NCI-H2081 treated with DMSO at 0.1 percent for 48 hours (cell line): ENCODE measurements around the gene NOX5.

Experiments used
- DNase-seq: peaks from one replicate; lab custom pipeline; 2025; lab: John Stamatoyannopoulos, UW

The NOX5 gene

GRCh38 chr15:69025320-69025719 is 10.8 kb downstream of the NOX5 start:
- no peak for DNase-seq

DNA sequence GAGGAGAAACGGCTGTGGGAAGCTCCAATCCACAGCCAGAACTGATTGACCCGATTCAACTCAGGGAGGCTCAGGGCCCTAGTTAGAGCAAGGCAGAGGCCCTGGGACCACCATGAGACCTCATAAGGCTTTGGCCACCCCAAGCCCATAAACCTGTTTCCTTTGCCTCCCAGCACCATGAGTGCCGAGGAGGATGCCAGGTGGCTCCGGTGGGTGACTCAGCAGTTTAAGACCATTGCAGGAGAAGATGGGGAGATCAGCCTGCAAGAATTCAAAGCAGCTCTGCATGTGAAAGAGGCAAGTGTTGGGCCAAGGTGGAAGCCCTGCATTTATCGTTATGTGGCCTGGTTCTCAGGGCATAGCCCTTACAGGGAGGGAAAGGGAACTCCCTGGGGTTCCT is 11.9 kb downstream of the NOX5 start:
- DNase-seq: no peak

- no peak for DNase-seq
Observed at GRCh38 chr15:69027976-69028518, 13.6 kb downstream of the NOX5 start.

DNA sequence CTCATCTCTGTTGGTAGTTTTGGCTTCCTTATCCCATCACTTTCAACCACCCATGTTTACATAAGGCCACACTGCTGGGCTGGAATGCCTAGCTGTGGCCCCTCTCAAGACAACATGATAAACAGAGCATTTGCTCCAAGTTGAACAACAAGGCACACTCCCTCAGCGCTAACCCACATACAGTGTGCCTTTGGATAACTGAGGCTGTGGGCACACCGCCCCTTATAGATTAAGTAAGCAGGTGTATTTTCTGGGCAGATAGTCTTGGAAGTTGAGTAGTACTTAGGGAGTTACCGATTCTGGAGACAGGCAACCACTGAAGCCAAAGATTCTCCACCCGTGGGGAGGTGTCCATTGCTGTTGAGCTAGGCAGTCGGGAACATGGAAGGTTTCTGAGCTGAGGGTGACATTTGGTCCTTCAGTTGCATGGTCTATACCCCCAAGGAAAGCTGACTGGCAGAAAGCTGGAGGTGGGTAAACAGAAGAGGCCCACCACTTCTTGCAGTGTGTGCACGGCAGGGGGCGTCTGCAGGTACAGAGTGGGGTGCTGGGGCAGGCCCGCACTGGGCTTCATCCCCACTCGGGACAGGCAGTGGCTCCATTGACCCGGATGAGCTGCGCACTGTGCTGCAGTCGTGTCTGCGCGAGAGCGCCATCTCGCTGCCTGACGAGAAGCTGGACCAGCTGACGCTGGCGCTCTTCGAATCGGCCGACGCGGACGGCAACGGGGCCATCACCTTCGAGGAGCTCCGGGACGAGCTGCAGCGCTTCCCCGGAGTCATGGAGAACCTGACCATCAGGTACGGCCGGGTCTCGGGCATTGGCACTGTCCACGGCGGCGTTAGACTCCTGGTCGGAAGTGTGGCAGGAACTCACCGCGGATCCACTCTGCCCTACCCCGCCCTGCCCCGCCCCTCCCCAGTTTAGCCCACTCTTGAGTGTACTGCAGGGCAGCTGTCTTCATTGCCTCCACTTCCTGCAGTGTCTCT is 16.8 kb downstream of the NOX5 start:
- no peak for DNase-seq

- DNase-seq: no peak
Observed at GRCh38 chr15:69032031-69032430, 17.5 kb downstream of the NOX5 start.

DNA sequence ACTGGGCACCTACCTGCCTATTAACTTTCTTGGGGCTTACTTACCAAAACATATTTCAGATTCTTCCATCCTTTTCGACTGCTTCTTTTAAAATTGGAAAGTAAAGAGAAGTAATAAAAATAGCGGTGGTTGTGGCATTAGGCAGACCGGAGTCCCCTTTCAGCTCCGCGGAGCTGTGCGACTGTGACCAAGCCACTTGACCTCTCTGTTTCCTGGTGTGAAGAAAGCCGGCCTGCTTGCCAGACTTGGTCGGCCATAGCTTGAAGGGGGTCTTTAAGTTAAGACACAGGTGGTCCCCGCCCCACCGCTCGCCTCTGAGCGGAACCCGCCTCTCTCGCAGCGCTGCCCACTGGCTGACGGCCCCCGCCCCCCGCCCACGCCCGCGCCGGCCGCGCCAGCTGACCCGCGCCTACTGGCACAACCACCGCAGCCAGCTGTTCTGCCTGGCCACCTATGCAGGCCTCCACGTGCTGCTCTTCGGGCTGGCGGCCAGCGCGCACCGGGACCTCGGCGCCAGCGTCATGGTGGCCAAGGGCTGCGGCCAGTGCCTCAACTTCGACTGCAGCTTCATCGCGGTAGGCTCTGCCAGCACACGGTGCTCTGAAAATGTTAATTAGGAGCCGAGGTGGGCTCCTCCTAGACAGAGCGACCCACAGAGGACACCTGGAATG is 18.3 kb downstream of the NOX5 start:
- DNase-seq: no peak

GRCh38 chr15:69034352-69034751 is 19.9 kb downstream of the NOX5 start:
- no peak for DNase-seq

DNA sequence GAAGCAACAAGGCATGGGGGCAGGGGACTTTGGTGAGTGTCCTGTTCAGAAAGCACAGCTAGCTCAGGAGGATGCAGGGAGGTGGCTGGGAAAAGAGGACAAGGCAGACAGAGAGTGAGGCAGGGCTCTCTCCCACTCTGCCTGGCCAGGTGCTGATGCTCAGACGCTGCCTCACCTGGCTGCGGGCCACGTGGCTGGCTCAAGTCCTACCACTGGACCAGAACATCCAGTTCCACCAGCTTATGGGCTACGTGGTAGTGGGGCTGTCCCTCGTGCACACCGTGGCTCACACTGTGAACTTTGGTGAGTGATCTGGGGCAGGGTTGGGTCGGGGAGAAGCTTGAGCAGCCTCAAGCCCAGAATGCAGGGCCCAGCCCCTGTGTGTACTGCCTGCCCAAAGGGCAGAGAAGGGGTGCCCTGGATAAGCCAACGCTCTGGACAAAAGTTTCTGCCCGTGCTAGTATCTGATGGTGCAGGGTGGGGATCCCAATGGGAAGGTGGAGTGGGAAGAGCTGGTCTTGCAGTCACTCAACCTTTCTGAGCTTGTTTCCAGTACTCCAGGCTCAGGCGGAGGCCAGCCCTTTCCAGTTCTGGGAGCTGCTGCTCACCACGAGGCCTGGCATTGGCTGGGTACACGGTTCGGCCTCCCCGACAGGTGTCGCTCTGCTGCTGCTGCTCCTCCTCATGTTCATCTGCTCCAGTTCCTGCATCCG is 20.9 kb downstream of the NOX5 start:
- no peak for DNase-seq

DNA sequence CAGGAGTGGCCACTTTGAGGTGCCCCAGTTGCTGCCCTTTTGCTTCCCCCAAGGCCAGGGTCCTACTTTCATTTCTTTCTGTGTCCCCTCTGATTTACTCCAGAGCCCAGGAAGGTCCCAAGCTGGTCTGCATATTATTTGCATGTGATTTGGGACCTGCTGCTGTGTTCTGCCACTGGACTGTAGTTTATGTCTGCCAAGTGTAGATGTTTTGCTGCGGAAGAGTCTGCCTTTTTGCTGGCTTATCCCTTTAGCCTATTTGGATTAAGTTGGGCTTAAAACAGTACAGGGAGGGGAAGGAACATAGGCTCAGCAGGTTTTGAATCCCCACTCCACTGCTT is 21.4 kb downstream of the NOX5 start:
- DNase-seq: no peak

- no peak for DNase-seq
Observed at GRCh38 chr15:69036826-69037225, 22.3 kb downstream of the NOX5 start.

- no peak for DNase-seq
Observed at GRCh38 chr15:69037482-69037881, 23.0 kb downstream of the NOX5 start.

DNA sequence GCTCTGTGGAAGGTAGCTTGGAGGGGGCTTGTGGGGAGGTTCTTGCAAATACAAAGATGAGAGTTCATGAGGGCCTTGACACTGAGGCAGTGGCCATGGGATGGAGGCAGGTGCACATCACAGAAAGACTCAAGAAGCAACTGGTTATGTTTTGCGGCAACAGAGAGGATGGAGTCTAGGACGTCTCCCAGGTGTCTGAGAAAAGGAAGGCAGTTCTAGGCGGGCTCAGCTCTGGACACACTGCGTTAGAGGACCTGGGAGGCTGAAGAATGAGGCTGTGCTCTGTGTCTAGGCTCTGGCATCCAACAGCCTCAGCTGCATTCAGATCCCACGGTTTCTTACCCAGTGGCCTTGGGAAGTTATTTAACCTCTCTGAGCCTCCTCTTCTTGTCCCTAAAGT is 23.5 kb downstream of the NOX5 start:
- DNase-seq: no peak

DNA sequence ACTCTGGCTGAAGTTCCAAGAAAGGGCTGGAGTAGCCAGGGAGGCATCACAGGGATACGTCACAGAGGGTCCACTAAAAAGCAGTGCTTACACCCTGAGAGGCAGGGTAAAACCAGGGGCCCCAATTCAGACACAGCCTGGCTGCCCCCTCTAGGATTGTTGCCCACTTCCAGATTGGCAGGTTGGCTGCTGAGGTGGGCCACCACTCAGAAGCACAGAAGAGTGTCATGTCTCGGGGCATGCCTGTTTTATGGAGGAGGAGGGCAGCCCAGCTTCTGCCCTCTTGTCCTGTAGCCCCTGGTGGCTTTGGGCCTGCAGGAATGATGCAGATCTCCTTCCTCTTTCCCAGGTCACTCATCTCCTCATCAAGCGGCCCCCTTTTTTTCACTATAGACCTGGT is 24.0 kb downstream of the NOX5 start:
- no peak for DNase-seq

DNA sequence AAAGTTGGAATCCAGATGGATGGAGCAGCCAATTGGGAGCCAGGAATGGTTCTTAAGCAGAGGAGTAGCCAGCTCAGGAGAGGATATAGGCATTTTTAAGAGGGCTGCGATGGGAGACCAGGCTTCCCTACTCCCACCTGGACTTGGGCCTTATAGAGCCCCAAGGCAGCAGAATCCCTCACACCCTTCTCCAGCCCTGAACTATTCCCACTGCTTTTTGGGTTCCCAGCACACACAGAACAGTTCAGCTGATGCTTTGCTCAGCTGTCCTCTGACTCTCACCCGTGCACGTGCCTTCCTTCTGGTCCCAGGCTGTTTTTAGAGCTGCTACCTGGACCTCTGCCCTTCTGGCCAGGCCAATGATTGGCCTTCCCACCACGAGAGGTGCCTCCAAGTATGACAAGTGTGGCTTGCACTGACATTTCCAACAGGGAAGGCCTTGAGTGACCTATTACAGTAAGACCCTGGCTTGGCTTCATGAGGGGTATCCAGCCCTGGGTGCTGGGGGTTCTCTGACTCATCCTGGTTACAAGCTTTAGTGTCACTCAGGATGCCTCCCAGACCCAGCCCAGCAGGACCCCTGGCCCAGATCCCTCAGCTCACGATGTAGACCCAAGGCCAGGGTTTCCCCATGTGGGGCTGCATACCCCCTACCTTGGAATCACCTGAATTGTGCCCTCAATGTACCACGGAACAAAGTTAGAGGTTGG is 25.2 kb downstream of the NOX5 start:
- no peak for DNase-seq

DNA sequence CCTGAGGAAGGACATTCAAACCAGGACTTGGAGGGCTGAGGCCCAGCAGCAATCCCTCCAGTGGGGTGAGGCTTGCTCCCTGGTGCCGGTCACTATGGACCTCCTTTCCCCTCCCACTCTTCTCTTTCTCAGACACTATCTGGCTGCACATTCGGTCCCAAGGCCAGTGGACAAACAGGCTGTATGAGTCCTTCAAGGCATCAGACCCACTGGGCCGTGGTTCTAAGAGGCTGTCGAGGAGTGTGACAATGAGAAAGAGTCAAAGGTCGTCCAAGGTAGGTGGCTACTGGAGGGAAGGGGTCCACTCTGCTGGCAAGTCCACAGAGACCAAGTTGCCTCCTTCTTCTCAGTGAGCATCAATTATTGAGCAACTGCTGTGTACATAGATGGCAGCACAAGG is 28.0 kb downstream of the NOX5 start:
- no peak for DNase-seq

DNA sequence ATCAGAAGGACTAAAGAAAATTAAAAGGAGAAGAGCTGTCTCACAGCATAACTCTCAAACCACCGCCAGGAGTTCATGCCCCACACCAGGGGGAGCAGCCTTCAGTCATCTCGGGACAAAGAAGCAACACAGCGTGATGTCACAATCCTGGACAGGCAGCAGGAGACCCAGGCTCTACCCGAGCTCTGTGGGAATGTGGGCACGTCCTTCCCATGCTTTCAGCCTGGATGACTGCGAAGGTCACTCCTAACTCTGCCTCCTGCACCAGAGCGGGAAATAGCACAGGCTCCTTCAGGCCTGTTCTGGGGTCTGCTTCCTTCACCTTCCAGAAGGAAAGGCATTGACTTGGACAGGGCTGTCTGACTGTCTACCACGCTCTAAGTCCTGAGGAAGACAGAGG is 31.3 kb downstream of the NOX5 start:
- no peak for DNase-seq

GRCh38 chr15:69046781-69047180 is 32.3 kb downstream of the NOX5 start:
- no peak for DNase-seq

GRCh38 chr15:69049976-69050375 is 35.5 kb downstream of the NOX5 start:
- no peak for DNase-seq

GRCh38 chr15:69055251-69055650 is 40.8 kb downstream of the NOX5 start:
- no peak for DNase-seq

DNA sequence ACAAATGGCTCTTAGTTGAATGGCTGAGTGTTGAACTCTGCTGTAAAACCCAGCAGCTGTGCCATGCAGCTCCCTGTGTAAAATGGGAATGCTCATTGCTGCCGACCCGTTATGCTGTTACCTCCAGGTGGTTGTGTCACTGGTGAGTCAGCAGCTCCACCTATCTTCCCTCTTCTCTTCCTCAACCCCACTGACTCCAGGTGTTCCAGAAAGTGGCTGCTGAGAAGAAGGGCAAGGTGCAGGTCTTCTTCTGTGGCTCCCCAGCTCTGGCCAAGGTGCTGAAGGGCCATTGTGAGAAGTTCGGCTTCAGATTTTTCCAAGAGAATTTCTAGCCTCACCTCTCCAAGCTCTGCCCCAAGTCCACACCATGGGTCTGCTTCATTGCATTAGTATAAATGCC is 41.9 kb downstream of the NOX5 start:
- DNase-seq: no peak

GRCh38 chr15:69058830-69059556 is 44.5 kb downstream of the NOX5 start:
- DNase-seq: peak; percentile 56
